Measurements from ENCODE around the gene CRY2. TPM values are rescaled to one million over a fixed set of nuclear protein-coding genes. Genes with fewer than 3 reads are reported as not detected.

CRY2 gene
- total and polyA plus RNA-seq, 2 donors (not counting 1 experiment from before 2014, with no cell fraction given): 8.3 to 21.5 TPM

- Histone ChIP-seq H4K20me1 (ENCODE audit: control insufficient read depth, extremely low read depth, insufficient read depth, low read length) (no peaks in the 10 kb centered on the region), H3K4me1 (ENCODE audit: control insufficient read depth, extremely low read depth, insufficient read depth, low read length) (no peaks in the 10 kb centered on the region), H3K79me2 (ENCODE audit: control insufficient read depth, insufficient read depth, low read length) (no peaks in the 10 kb centered on the region), H3K4me2 (ENCODE audit: extremely low read depth, insufficient read depth, low read length) (no peak overlapping the region), H2AFZ (ENCODE audit: low read length) (no peak overlapping the region), H3K9me3 (ENCODE audit: control insufficient read depth, insufficient read depth, low read depth, low read length) (no peaks in the 10 kb centered on the region), H3K4me3 (replicated peaks in 1 of 4; ENCODE audit: control extremely low read depth in 1 of 4, insufficient read depth in 1 of 4, low read depth in 3 of 4, low read length in 4 of 4) (no peak overlapping the region), H3K27me3 (ENCODE audit: control insufficient read depth, insufficient read depth, low read length) (no peaks in the 10 kb centered on the region), H3K27ac (ENCODE audit: insufficient read depth, low read length) (no peak overlapping the region), H3K36me3 (ENCODE audit: control insufficient read depth, insufficient read depth, low read length) (peaks cover 4% of the 10 kb centered on the region), H3K9ac (ENCODE audit: insufficient read depth, low read length) (no peak overlapping the region)
- no peak for TF ChIP-seq EZH2 (IDR thresholded peaks at IDR 0.05; ENCODE audit: low read length, missing control alignments)
- TF ChIP-seq CTCF (conservative IDR thresholded peaks at IDR 0.05 in 1 of 2, IDR thresholded peaks at IDR 0.05 in 1 of 2; ENCODE audit: low read depth in 1 of 2, low read length in 2 of 2): no peak
- no peak for DNase-seq (ENCODE audit: low read depth in 2 of 2)
These were observed 30.7 kb upstream of the CRY2 start for GRCh38 chr11:45816614-45817013.

DNA sequence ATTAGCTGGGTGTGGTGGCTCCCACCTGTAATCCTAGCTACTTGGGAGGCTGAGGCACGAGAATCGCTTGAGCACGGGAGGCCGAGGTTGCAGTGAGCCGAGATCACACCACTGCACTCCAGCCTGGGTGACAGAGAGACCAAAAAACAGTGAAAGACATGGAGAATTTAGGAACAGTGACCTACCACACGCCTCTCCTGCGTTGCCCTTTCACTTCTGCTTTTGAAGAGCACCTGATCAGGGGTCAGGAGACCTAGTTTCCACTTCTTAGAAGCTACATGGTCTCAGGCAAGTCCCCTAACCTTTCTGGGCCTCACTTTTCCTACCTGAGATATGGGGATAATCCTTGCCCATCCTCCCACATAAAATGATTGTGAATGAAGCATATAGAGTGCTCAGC, 30.1 kb upstream of the CRY2 start:
- Histone ChIP-seq H3K36me3 (ENCODE audit: control insufficient read depth, insufficient read depth, low read length) (no peaks in the 10 kb centered on the region), H3K9me3 (ENCODE audit: control insufficient read depth, insufficient read depth, low read depth, low read length) (no peaks in the 10 kb centered on the region), H3K4me3 (replicated peaks in 1 of 4; ENCODE audit: control extremely low read depth in 1 of 4, insufficient read depth in 1 of 4, low read depth in 3 of 4, low read length in 4 of 4) (no peak overlapping the region), H3K9ac (ENCODE audit: insufficient read depth, low read length) (no peak overlapping the region), H3K27ac (ENCODE audit: insufficient read depth, low read length) (no peak overlapping the region), H4K20me1 (ENCODE audit: control insufficient read depth, extremely low read depth, insufficient read depth, low read length) (no peaks in the 10 kb centered on the region), H3K4me2 (ENCODE audit: extremely low read depth, insufficient read depth, low read length) (no peak overlapping the region), H3K27me3 (ENCODE audit: control insufficient read depth, insufficient read depth, low read length) (no peaks in the 10 kb centered on the region), H3K79me2 (ENCODE audit: control insufficient read depth, insufficient read depth, low read length) (no peaks in the 10 kb centered on the region), H2AFZ (ENCODE audit: low read length) (no peak overlapping the region), H3K4me1 (ENCODE audit: control insufficient read depth, extremely low read depth, insufficient read depth, low read length) (no peaks in the 10 kb centered on the region)
- no peak for TF ChIP-seq CTCF (conservative IDR thresholded peaks at IDR 0.05 in 1 of 2, IDR thresholded peaks at IDR 0.05 in 1 of 2; ENCODE audit: low read depth in 1 of 2, low read length in 2 of 2)
- TF ChIP-seq EZH2 (IDR thresholded peaks at IDR 0.05; ENCODE audit: low read length, missing control alignments): no peak
- DNase-seq (ENCODE audit: low read depth in 2 of 2): no peak

- H4K20me1 ChIP-seq (ENCODE audit: control insufficient read depth, extremely low read depth, insufficient read depth, low read length): no peaks in the 10 kb centered on the region
- TF ChIP-seq EZH2 (IDR thresholded peaks at IDR 0.05; ENCODE audit: low read length, missing control alignments): no peak
- no peak for TF ChIP-seq CTCF (conservative IDR thresholded peaks at IDR 0.05 in 1 of 2, IDR thresholded peaks at IDR 0.05 in 1 of 2; ENCODE audit: low read depth in 1 of 2, low read length in 2 of 2)
- no peak overlapping the region for H3K4me3 ChIP-seq (replicated peaks in 1 of 4; ENCODE audit: control extremely low read depth in 1 of 4, insufficient read depth in 1 of 4, low read depth in 3 of 4, low read length in 4 of 4)
- no peak overlapping the region for H3K4me2 ChIP-seq (ENCODE audit: extremely low read depth, insufficient read depth, low read length)
- H3K9ac ChIP-seq (ENCODE audit: insufficient read depth, low read length): no peak overlapping the region
- no peaks in the 10 kb centered on the region for H3K27me3 ChIP-seq (ENCODE audit: control insufficient read depth, insufficient read depth, low read length)
- no peaks in the 10 kb centered on the region for H3K36me3 ChIP-seq (ENCODE audit: control insufficient read depth, insufficient read depth, low read length)
- no peaks in the 10 kb centered on the region for H3K79me2 ChIP-seq (ENCODE audit: control insufficient read depth, insufficient read depth, low read length)
- no peaks in the 10 kb centered on the region for H3K9me3 ChIP-seq (ENCODE audit: control insufficient read depth, insufficient read depth, low read depth, low read length)
- no peaks in the 10 kb centered on the region for H3K4me1 ChIP-seq (ENCODE audit: control insufficient read depth, extremely low read depth, insufficient read depth, low read length)
- H2AFZ ChIP-seq (ENCODE audit: low read length): no peak overlapping the region
- no peak overlapping the region for H3K27ac ChIP-seq (ENCODE audit: insufficient read depth, low read length)
- DNase-seq (ENCODE audit: low read depth in 2 of 2): no peak
These were observed 28.2 kb upstream of the CRY2 start for GRCh38 chr11:45818961-45819605.

All from fibroblast of lung (primary cell).